Measurements from ENCODE around the gene OSBPL6. TPM values are rescaled to one million over a fixed set of nuclear protein-coding genes. Genes with fewer than 3 reads are reported as not detected.
"Not testable (repeated sequence)": the region's sequence is repeated elsewhere in the genome, so short reads cannot be mapped to it uniquely, and the experiment has no call there.

The OSBPL6 gene
- total RNA-seq, 1 donor from 2014 or later = 1.8 TPM

DNA sequence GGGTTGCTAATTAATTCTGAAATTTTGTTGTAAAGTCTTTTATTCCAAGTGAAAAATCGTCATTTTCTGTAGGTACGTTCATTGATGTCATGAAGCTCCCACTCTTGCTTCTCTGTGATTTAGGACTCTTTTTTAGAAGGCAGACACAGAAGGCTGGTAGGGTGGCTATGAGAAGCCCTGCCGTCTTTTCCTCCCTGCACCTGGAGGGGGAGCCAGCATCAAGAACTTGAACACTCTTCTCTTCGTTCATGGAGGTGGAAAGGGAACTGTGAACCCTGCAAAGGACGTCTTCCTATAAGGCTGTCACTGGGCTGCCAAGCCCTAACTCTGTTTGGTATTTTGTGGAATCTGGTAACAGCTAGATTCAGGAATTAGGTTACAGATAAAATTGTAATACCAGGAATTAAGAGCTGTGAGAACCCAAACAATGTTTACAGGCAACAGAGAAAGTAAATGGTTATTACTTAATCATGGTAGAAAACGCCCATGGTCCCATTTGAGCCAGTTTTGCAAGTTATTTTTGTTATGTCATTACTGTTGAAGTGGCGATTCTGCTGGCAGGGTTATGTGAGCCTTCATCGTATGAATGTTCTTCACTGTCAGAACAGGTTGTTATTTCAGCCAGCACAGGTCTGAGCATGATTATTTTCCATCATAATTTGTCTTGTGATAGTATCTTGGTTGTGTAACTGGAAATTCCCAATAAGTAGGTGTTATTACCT lies 112.2 kb downstream of the OSBPL6 start:
- no peak overlapping the region for H3K27ac Mint-ChIP-seq
- DNase-seq (ENCODE audit: low spot score) = peak; percentile 24
- H3K4me1 Mint-ChIP-seq (ENCODE audit: low read depth) = no peaks in the 10 kb centered on the region
- H3K9me3 Mint-ChIP-seq = no peaks in the 10 kb centered on the region
- peaks cover 13% of the 10 kb centered on the region for H3K27me3 Mint-ChIP-seq (ENCODE audit: low read depth)
- intact Hi-C loops (cut with micrococcal nuclease) = loop anchor here (1.0 to 5.0 kb wide), 2 partner anchors 91 to 108 kb away; no protein-coding TSS in a partner anchor
- H3K36me3 Mint-ChIP-seq (ENCODE audit: low read depth) = no peaks in the 10 kb centered on the region
- no peak overlapping the region for H3K4me3 Mint-ChIP-seq (ENCODE audit: low read depth)

DNA sequence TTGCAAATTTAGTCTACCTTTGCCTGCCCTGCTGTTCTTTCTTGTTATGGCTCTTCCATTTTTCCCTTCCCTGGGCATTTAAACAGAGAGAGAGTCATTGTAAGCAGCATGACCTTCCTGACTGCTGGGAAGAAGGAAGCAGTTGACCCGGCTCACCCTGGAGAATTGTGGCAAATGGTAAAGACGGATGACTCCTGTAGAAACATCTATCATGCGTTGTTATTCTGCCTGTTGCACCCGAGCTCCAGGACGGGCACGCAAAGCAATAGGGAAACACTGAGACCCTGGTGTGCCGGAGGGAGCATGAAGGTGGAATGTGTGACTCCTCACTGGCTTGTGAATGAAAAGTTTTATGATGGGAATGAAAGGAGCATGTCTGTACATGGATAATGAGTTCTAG lies 113.3 kb downstream of the OSBPL6 start:
- Mint-ChIP-seq H3K36me3 (ENCODE audit: low read depth) (no peaks in the 10 kb centered on the region), H3K9me3 (no peaks in the 10 kb centered on the region), H3K4me1 (ENCODE audit: low read depth) (no peaks in the 10 kb centered on the region), H3K27me3 (ENCODE audit: low read depth) (peaks cover 15% of the 10 kb centered on the region), H3K27ac (no peak overlapping the region), H3K4me3 (ENCODE audit: low read depth) (no peak overlapping the region)
- DNase-seq (ENCODE audit: low spot score) = no peak
- intact Hi-C loops (cut with micrococcal nuclease) = loop anchor here (5.0 kb wide), 1 partner anchor 90 kb away; no protein-coding TSS in a partner anchor

DNA sequence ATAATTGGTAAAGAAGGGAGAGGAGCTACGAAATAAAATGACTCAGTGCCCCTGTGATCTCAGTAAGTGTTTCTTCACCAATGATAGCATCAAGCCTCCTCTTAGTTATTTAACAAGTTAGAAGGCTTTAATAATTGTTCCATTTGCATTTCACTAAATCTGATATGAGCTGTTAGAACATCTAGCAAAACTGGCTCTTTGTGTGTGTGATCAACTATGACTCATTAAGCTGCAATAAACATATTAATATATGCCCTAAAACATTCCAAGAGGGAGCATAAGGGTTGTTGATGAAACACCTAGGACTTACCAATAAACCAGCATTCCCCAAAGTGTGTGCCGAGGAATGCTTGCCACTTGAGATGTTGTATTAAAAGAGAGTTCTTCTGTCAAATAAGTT lies 115.2 kb downstream of the OSBPL6 start:
- peaks cover 16% of the 10 kb centered on the region for H3K27me3 Mint-ChIP-seq (ENCODE audit: low read depth)
- H3K4me3 Mint-ChIP-seq (ENCODE audit: low read depth) = no peak overlapping the region
- H3K36me3 Mint-ChIP-seq (ENCODE audit: low read depth) = no peaks in the 10 kb centered on the region
- no peaks in the 10 kb centered on the region for H3K4me1 Mint-ChIP-seq (ENCODE audit: low read depth)
- H3K9me3 Mint-ChIP-seq = no peaks in the 10 kb centered on the region
- intact Hi-C loops (cut with micrococcal nuclease) = loop anchor here (5.0 kb wide), 1 partner anchor 88 kb away; no protein-coding TSS in a partner anchor
- no peak overlapping the region for H3K27ac Mint-ChIP-seq
- DNase-seq (ENCODE audit: low spot score) = no peak

DNA sequence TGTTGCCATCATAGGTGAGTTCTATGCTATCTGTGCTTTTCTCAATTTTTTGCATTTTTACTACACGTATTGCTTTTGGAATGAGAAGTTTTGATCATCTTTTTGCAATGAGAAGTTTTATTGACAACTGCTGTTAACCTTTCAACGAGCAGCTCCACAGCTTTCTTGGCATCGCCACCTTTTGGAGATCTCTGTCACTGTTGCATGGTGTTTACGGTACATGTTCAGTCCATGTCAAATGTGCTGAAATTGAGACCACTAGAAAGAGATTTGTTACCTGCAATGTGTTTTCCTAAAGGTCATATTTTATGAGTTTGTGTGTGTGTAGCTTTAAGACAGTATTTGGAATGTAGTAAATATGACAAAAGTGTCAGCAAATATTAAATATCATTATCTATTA lies 120.8 kb downstream of the OSBPL6 start:
- Mint-ChIP-seq H3K36me3 (ENCODE audit: low read depth) (no peaks in the 10 kb centered on the region), H3K9me3 (no peaks in the 10 kb centered on the region), H3K4me3 (ENCODE audit: low read depth) (no peak overlapping the region), H3K27ac (no peak overlapping the region), H3K4me1 (ENCODE audit: low read depth) (no peaks in the 10 kb centered on the region), H3K27me3 (ENCODE audit: low read depth) (peaks cover 23% of the 10 kb centered on the region)
- intact Hi-C loops (cut with micrococcal nuclease) = no loop called here
- DNase-seq (ENCODE audit: low spot score) = no peak

DNA sequence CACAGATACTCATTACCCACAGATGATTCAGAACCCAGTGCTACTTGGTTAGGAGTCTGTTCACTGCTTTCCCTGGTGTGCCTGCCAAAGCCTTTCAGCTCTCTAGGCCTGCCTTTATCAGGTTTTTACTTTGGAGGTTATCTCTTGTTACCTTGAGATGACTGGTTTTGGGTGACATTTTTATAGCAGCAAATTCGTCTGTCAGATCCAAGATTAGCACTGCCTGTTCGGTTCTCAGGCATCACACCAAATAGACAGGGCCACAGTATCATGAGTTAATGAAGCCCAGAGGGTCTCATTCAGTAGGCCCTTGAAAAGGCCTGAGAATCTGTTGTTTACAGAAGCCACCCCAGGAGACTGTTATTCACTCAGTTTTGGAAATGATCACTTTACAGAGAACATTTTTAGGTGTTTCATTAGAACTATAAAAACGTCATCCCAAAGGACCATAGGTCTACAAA lies 121.2 kb downstream of the OSBPL6 start:
- Mint-ChIP-seq H3K9me3 (no peaks in the 10 kb centered on the region), H3K36me3 (ENCODE audit: low read depth) (no peaks in the 10 kb centered on the region), H3K4me3 (ENCODE audit: low read depth) (no peak overlapping the region), H3K27me3 (ENCODE audit: low read depth) (peaks cover 25% of the 10 kb centered on the region), H3K27ac (no peak overlapping the region), H3K4me1 (ENCODE audit: low read depth) (no peaks in the 10 kb centered on the region)
- intact Hi-C loops (cut with micrococcal nuclease) = no loop called here
- no peak for DNase-seq (ENCODE audit: low spot score)

DNA sequence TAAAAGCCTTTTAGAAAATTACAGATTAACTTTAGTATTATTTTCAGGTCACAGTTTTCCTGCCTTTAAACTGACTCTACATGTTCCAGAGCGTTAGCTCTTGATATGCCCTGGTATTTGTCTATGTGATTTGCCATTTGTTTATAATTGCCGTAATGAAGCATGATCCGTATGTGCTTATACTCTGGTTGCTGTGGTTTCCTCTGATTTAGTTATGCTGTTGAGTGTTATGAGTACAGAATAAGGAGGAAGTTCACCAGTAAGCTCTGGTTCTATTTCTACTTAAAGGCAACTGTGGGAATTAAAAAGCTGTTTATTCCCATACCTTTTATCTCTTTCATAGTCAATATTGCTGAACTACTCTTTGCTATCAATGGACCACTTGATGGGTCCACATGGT lies 123.5 kb downstream of the OSBPL6 start:
- H3K4me1 Mint-ChIP-seq (ENCODE audit: low read depth) = no peaks in the 10 kb centered on the region
- H3K27me3 Mint-ChIP-seq (ENCODE audit: low read depth) = peaks cover 26% of the 10 kb centered on the region
- no peak overlapping the region for H3K4me3 Mint-ChIP-seq (ENCODE audit: low read depth)
- no peak overlapping the region for H3K27ac Mint-ChIP-seq
- H3K9me3 Mint-ChIP-seq = no peaks in the 10 kb centered on the region
- DNase-seq (ENCODE audit: low spot score) = no peak
- intact Hi-C loops (cut with micrococcal nuclease) = no loop called here
- no peaks in the 10 kb centered on the region for H3K36me3 Mint-ChIP-seq (ENCODE audit: low read depth)

DNA sequence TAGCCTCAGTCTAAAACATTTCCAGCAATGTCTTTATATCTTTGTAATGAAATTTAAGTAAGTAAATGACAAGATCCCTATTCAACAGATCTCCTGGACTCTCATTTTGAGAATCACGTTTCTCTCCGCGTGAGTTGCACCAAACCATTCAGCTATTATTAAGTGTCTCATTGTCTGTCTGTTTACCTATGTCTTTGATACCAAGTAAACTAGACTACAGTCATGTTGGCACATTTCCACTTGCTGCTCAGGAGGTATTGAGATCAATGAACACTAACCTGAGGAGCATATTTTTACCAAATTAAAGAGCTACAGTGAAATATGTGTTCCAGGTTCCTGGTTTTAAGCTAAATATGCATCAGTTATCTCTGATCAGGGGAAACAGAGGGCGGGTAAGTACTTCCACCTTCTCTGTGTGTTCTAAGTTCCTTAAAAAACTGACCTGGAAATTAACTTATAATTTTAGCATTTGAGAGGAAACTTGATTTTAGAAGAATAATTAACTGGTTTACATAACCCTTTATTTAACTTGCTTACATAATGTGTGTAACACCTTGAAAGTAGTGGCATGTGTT lies 125.8 kb downstream of the OSBPL6 start:
- H3K27me3 Mint-ChIP-seq (ENCODE audit: low read depth) = peaks cover 32% of the 10 kb centered on the region

DNA sequence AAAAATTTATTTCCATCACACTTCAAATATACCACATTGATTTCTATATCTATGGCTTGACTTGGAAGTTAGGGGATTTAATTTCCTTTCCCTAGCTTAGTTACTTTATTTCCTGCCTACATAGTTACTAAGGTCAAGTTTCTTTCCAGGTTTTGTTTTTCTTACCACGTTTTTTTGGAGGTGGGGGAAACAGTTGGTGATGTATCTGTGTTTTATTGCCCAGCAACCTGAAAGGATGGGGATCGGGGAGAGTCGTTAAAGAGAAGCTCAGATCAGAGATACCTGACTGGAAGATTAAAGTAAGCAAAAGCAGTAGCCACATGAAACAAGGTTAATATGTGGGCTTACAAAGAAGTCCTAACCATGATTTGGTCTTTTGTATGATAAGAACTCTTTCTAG lies 127.8 kb downstream of the OSBPL6 start:
- Mint-ChIP-seq H3K4me3 (ENCODE audit: low read depth) (no peak overlapping the region), H3K36me3 (ENCODE audit: low read depth) (no peaks in the 10 kb centered on the region), H3K27me3 (ENCODE audit: low read depth) (peaks cover 30% of the 10 kb centered on the region), H3K9me3 (no peaks in the 10 kb centered on the region), H3K4me1 (ENCODE audit: low read depth) (no peaks in the 10 kb centered on the region), H3K27ac (no peak overlapping the region)
- intact Hi-C loops (cut with micrococcal nuclease) = no loop called here
- no peak for DNase-seq (ENCODE audit: low spot score)

More for the DNA sequence above, 125.8 kb downstream of the OSBPL6 start:
- no peaks in the 10 kb centered on the region for H3K4me1 Mint-ChIP-seq (ENCODE audit: low read depth)
- intact Hi-C loops (cut with micrococcal nuclease) = no loop called here
- no peak overlapping the region for H3K27ac Mint-ChIP-seq
- no peaks in the 10 kb centered on the region for H3K36me3 Mint-ChIP-seq (ENCODE audit: low read depth)
- H3K9me3 Mint-ChIP-seq = no peaks in the 10 kb centered on the region
- H3K4me3 Mint-ChIP-seq (ENCODE audit: low read depth) = no peak overlapping the region
- DNase-seq (ENCODE audit: low spot score) = no peak

DNA sequence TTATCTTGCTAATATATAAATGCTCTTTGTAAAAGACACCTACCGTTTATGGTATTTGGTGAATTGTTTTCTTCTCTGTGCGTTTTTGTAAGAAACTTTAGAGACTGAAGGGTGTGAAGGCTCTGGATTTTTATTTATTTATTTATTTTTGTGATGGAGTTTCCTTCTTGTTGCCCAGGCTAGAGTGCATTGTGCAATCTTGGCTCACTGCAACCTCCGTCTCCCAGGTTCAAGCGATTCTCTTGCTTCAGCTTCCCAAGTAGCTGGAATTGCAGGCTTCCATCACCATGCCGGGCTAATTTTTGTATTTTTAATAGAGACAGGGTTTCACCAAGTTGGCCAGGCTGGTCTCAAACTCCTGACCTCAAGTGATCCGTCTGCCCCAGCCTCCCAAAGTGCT lies 129.0 kb downstream of the OSBPL6 start:
- H3K36me3 Mint-ChIP-seq (ENCODE audit: low read depth); DNase-seq (ENCODE audit: low spot score); H3K4me1 Mint-ChIP-seq (ENCODE audit: low read depth); H3K27ac Mint-ChIP-seq; intact Hi-C loops (cut with micrococcal nuclease); H3K9me3 Mint-ChIP-seq; H3K4me3 Mint-ChIP-seq (ENCODE audit: low read depth): not testable (repeated sequence)
- H3K27me3 Mint-ChIP-seq (ENCODE audit: low read depth) = peaks cover 30% of the 10 kb centered on the region

DNA sequence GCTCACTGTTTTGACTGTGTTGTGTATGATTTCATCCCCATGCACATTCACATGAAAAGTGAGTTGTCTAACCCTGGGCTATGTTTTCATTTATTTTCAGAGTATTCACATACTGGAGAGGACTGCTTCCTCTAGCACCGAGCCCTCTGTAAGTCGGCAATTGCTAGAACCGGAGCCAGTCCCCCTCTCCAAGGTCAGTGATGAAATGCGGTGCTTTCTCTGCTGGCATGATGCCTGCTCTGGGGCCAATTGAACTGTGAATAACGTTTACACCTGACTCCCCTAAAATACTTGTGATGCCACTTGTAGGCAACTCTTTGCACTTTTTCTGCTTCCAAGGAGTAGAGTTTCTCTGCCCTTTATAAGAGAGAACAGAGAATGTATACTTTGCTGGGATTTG lies 129.8 kb downstream of the OSBPL6 start:
- H3K27me3 Mint-ChIP-seq (ENCODE audit: low read depth) = peaks cover 26% of the 10 kb centered on the region
- H3K9me3 Mint-ChIP-seq = no peaks in the 10 kb centered on the region
- no peak overlapping the region for H3K4me3 Mint-ChIP-seq (ENCODE audit: low read depth)
- H3K27ac Mint-ChIP-seq = no peak overlapping the region
- no peaks in the 10 kb centered on the region for H3K36me3 Mint-ChIP-seq (ENCODE audit: low read depth)
- intact Hi-C loops (cut with micrococcal nuclease) = no loop called here
- DNase-seq (ENCODE audit: low spot score) = no peak
- H3K4me1 Mint-ChIP-seq (ENCODE audit: low read depth) = no peaks in the 10 kb centered on the region

DNA sequence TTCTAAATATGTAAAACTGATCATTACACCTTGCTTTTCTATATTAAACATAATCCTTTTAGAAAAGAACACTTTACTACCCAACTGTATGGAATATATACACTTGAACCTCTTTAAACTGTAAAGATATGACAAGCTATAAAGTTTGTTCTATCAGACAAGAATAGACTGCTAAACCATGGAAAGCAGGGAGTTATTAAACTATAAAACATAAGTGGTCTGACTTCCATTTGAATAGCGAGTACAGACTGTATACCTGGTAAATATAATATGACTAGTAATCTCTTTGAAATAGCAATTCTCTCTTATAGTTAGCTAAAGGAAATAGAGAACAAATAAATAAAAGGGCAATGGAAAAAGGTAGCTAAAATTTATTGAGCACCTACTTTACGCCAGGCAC lies 131.0 kb downstream of the OSBPL6 start:
- Mint-ChIP-seq H3K9me3 (no peaks in the 10 kb centered on the region), H3K4me3 (ENCODE audit: low read depth) (no peak overlapping the region), H3K36me3 (ENCODE audit: low read depth) (no peaks in the 10 kb centered on the region), H3K4me1 (ENCODE audit: low read depth) (no peaks in the 10 kb centered on the region), H3K27ac (no peak overlapping the region), H3K27me3 (ENCODE audit: low read depth) (peaks cover 18% of the 10 kb centered on the region)
- DNase-seq (ENCODE audit: low spot score) = no peak
- intact Hi-C loops (cut with micrococcal nuclease) = no loop called here

DNA sequence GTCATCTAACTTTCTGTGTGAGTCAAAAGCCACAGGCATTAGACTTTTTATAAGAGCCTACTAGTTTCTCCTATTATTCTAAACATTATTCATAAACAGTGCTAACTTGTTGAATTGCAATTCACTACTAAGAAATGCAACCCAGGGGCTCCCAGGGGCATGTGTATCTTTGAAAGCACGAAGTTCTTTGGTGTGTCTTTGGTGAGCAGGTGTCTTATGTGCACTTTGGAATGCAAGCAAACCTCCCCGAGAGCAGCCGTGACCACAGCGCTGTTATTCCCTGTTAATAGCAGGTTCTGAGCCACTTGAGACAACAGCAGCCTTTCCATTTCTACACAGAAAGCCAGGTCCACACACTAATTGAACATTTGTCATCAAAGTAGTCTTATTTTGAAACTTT lies 133.2 kb downstream of the OSBPL6 start:
- no peak for DNase-seq (ENCODE audit: low spot score)
- H3K27me3 Mint-ChIP-seq (ENCODE audit: low read depth) = peaks cover 11% of the 10 kb centered on the region
- intact Hi-C loops (cut with micrococcal nuclease) = no loop called here
- no peaks in the 10 kb centered on the region for H3K9me3 Mint-ChIP-seq
- no peaks in the 10 kb centered on the region for H3K4me1 Mint-ChIP-seq (ENCODE audit: low read depth)
- no peaks in the 10 kb centered on the region for H3K36me3 Mint-ChIP-seq (ENCODE audit: low read depth)
- H3K27ac Mint-ChIP-seq = no peak overlapping the region
- H3K4me3 Mint-ChIP-seq (ENCODE audit: low read depth) = no peak overlapping the region

DNA sequence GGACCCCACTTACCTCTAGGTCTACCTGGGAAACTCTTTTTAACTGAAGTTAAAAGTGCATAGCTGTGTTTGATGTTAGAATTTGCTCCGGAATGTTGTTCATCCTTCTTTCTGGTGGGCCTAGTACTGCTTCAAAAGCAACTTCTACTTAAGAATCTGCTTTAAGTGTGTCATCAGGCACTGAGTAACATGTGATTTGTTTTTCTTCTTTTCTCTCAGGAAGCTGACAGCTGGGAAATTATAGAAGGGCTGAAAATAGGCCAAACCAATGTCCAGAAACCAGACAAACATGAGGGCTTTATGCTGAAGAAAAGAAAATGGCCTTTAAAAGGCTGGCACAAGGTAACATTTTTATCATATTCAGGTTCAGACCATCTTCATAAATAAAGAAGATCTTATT lies 133.7 kb downstream of the OSBPL6 start:
- Mint-ChIP-seq H3K9me3 (no peaks in the 10 kb centered on the region), H3K4me1 (ENCODE audit: low read depth) (no peaks in the 10 kb centered on the region), H3K27ac (no peak overlapping the region), H3K36me3 (ENCODE audit: low read depth) (no peaks in the 10 kb centered on the region), H3K4me3 (ENCODE audit: low read depth) (no peak overlapping the region), H3K27me3 (ENCODE audit: low read depth) (peaks cover 11% of the 10 kb centered on the region)
- intact Hi-C loops (cut with micrococcal nuclease) = no loop called here
- DNase-seq (ENCODE audit: low spot score) = no peak
